ENCODE data around the gene HNRNPL.

Gene HNRNPL

DNA sequence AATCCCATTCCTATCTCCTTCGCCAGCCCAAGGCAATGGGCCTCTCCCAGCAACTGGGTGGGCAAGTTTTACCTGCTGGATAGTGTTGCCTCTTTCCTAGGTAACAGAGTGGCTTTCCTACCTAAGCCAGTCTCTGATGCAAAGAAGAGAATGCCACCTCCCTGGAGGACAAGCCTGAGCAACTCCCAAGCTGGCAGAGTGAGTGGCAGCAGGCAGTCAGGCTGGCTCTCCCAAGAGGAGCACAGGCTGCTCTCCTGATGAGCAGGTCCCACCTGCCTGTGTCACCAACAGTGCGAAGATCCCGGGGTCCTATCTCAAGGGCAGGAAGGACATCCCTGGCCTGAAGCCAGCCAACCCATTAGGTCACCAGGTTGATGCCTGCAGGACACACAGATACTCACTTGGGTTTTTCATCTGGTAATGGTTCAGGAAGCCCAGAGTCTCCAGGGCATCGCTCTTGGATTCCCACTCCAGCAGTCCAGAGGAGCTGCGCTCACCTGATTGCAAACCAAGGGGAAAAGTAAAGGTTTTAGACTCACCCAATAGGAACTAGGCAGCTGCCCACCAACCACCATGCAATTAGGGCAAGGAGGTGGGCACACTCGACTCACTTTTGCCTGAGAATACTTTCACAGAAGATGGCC lies 12.7 kb downstream of the HNRNPL start:
- TF ChIP-seq, protein P1, sequence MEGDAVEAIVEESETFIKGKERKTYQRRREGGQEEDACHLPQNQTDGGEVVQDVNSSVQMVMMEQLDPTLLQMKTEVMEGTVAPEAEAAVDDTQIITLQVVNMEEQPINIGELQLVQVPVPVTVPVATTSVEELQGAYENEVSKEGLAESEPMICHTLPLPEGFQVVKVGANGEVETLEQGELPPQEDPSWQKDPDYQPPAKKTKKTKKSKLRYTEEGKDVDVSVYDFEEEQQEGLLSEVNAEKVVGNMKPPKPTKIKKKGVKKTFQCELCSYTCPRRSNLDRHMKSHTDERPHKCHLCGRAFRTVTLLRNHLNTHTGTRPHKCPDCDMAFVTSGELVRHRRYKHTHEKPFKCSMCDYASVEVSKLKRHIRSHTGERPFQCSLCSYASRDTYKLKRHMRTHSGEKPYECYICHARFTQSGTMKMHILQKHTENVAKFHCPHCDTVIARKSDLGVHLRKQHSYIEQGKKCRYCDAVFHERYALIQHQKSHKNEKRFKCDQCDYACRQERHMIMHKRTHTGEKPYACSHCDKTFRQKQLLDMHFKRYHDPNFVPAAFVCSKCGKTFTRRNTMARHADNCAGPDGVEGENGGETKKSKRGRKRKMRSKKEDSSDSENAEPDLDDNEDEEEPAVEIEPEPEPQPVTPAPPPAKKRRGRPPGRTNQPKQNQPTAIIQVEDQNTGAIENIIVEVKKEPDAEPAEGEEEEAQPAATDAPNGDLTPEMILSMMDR (IDR thresholded peaks at IDR 0.05; ENCODE audit: low read depth, low read length) = no peak
- H3K4me3 ChIP-seq (ENCODE audit: low read depth, low read length) = no peak overlapping the region
- no peak for DNase-seq (ENCODE audit: low read depth)

GRCh38 chr19:38836159-38836982 lies 13.4 kb downstream of the HNRNPL start:
- no peak for TF ChIP-seq POLR2A (IDR thresholded peaks at IDR 0.05; ENCODE audit: extremely low read depth, insufficient read length)
- DNase-seq (ENCODE audit: low read depth) = no peak
- no peak overlapping the region for H3K4me3 ChIP-seq (ENCODE audit: low read depth, low read length)

DNA sequence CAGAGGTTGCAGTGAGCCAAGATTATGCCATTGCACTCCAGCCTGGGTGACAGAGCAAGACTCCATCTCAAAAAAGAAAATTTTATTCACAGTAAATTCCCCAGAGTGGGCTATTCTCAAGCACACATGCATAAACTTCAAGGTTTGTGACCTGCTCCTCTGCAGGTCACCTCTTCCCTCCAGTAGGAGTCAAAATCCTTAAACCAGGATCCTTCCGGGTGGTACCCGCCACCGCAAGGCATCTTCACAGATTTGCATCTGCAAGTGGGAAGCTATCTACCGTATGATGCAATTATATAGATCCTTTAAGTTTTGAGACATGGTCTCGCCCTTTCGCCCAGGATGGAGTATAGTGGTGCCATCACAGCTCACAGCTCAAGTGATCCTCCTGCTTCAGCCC lies 15.2 kb downstream of the HNRNPL start:
- TF ChIP-seq MAX (IDR thresholded peaks at IDR 0.05; ENCODE audit: low read depth, low read length) (no peak), POLR2A (IDR thresholded peaks at IDR 0.05; ENCODE audit: extremely low read depth, insufficient read length) (no peak), MYC (IDR thresholded peaks at IDR 0.05; ENCODE audit: low read depth, low read length) (no peak)
- TF ChIP-seq, protein P1 (IDR thresholded peaks at IDR 0.05; ENCODE audit: low read depth, low read length) = no peak
- no peak for DNase-seq (ENCODE audit: low read depth)
- H3K4me3 ChIP-seq (ENCODE audit: low read depth, low read length) = no peak overlapping the region

- H3K4me3 ChIP-seq (ENCODE audit: low read depth, low read length) = no peak overlapping the region
- TF ChIP-seq, protein P1 (IDR thresholded peaks at IDR 0.05; ENCODE audit: low read depth, low read length) = no peak
- DNase-seq (ENCODE audit: low read depth) = no peak
Observed at GRCh38 chr19:38834104-38834490, 15.7 kb downstream of the HNRNPL start.

- DNase-seq (ENCODE audit: low read depth) = no peak
- no peak overlapping the region for H3K4me3 ChIP-seq (ENCODE audit: low read depth, low read length)
- TF ChIP-seq, protein P1 (IDR thresholded peaks at IDR 0.05; ENCODE audit: low read depth, low read length) = no peak
- TF ChIP-seq MYC (IDR thresholded peaks at IDR 0.05; ENCODE audit: low read depth, low read length) (no peak), POLR2A (IDR thresholded peaks at IDR 0.05; ENCODE audit: extremely low read depth, insufficient read length) (no peak), MAX (IDR thresholded peaks at IDR 0.05; ENCODE audit: low read depth, low read length) (no peak)
Observed at GRCh38 chr19:38833092-38833425, 16.7 kb downstream of the HNRNPL start.

GRCh38 chr19:38831142-38831605 lies 18.6 kb downstream of the HNRNPL start:
- DNase-seq (ENCODE audit: low read depth) = peak; percentile 63
- H3K4me3 ChIP-seq (ENCODE audit: low read depth, low read length) = peak overlapping the region; percentile 77
- TF ChIP-seq POLR2A (IDR thresholded peaks at IDR 0.05; ENCODE audit: extremely low read depth, insufficient read length) (no peak), MAX (IDR thresholded peaks at IDR 0.05; ENCODE audit: low read depth, low read length) (no peak), MYC (IDR thresholded peaks at IDR 0.05; ENCODE audit: low read depth, low read length) (no peak)
- TF ChIP-seq, protein P1 (IDR thresholded peaks at IDR 0.05; ENCODE audit: low read depth, low read length) = no peak
